HG03097 (cell line): ENCODE measurements around the gene SLC6A8.
"Not testable (repeated sequence)": the region's sequence is repeated elsewhere in the genome, so short reads cannot be mapped to it uniquely, and the experiment has no call there.

Experiments used
- ATAC-seq: cut with Tn5 transposase; IDR thresholded peaks from one replicate; pipeline ENCODE4 v1.9.1; 2021; ENCODE audit not compliant: unreplicated experiment, low FRiP score

Gene SLC6A8

GRCh38 chrX:153670748-153671588 is 16.8 kb upstream of the SLC6A8 start:
- ATAC-seq = no peak

- ATAC-seq = no peak
Observed at GRCh38 chrX:153671589-153672530, 15.9 kb upstream of the SLC6A8 start.

- ATAC-seq = no peak
Observed at GRCh38 chrX:153672531-153673427, 14.9 kb upstream of the SLC6A8 start.

- ATAC-seq = no peak
Observed at GRCh38 chrX:153673428-153674218, 14.1 kb upstream of the SLC6A8 start, which contains the start of gene PNCK. PNCK (minus strand) TSS chrX:153673813; CDS start chrX:153673076, 737 bp downstream.

- ATAC-seq = no peak
Observed at GRCh38 chrX:153674219-153674851, 13.4 kb upstream of the SLC6A8 start.

GRCh38 chrX:153681175-153681574 is 6.6 kb upstream of the SLC6A8 start:
- ATAC-seq = no peak

- not testable (repeated sequence) for ATAC-seq
Observed at GRCh38 chrX:153683486-153683885, 4.2 kb upstream of the SLC6A8 start.

GRCh38 chrX:153684467-153685155 is 3.1 kb upstream of the SLC6A8 start:
- ATAC-seq = no peak

- ATAC-seq = no peak
Observed at GRCh38 chrX:153685156-153685536, 2.6 kb upstream of the SLC6A8 start.

- no peak for ATAC-seq
Observed at GRCh38 chrX:153685751-153686696, 1.7 kb upstream of the SLC6A8 start.

GRCh38 chrX:153686711-153687110 is 1.0 kb upstream of the SLC6A8 start:
- ATAC-seq = no peak

GRCh38 chrX:153688071-153688470 is 345 bp downstream of the SLC6A8 start:
- ATAC-seq = no peak

GRCh38 chrX:153688506-153688905 is 780 bp downstream of the SLC6A8 start:
- ATAC-seq = no peak

- ATAC-seq = no peak
Observed at GRCh38 chrX:153688911-153689590, 1.3 kb downstream of the SLC6A8 start.

GRCh38 chrX:153689654-153690465 is 2.1 kb downstream of the SLC6A8 start:
- no peak for ATAC-seq

GRCh38 chrX:153690466-153690865 is 2.7 kb downstream of the SLC6A8 start:
- ATAC-seq = no peak
